SK-N-SH (cell line): Measurements from ENCODE around the gene TMPRSS2.

Experiments
- POLR2AphosphoS5 ChIP-seq: IDR thresholded peaks from 2 replicates; pipeline ENCODE4 v1.6.1; 2012; ENCODE audit warnings: low read depth, low read length
- USF2 ChIP-seq: fragments of 150-350 bp; IDR thresholded peaks from 2 replicates; pipeline ENCODE4 v1.6.1; 2017; ENCODE audit warnings: antibody characterized with exemption, low read length, low read depth, borderline replicate concordance
- TF ChIP-seq, protein P1 (sequence below): fragments of 200-600 bp; sonication (generic); IDR thresholded peaks from 2 replicates; pipeline ENCODE4 v1.6.1; 2017; ENCODE audit warnings: antibody characterized with exemption, mild to moderate bottlenecking, moderate library complexity

GRCh38 chr21:41460578-41461527, 47.1 kb downstream of the TMPRSS2 start:
- TF ChIP-seq USF2 = no peak
- no peak for TF ChIP-seq POLR2AphosphoS5
- TF ChIP-seq, protein P1, sequence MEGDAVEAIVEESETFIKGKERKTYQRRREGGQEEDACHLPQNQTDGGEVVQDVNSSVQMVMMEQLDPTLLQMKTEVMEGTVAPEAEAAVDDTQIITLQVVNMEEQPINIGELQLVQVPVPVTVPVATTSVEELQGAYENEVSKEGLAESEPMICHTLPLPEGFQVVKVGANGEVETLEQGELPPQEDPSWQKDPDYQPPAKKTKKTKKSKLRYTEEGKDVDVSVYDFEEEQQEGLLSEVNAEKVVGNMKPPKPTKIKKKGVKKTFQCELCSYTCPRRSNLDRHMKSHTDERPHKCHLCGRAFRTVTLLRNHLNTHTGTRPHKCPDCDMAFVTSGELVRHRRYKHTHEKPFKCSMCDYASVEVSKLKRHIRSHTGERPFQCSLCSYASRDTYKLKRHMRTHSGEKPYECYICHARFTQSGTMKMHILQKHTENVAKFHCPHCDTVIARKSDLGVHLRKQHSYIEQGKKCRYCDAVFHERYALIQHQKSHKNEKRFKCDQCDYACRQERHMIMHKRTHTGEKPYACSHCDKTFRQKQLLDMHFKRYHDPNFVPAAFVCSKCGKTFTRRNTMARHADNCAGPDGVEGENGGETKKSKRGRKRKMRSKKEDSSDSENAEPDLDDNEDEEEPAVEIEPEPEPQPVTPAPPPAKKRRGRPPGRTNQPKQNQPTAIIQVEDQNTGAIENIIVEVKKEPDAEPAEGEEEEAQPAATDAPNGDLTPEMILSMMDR = peak; percentile 77
